ENCODE measurements around the gene GREM2. TPM values are rescaled to one million over a fixed set of nuclear protein-coding genes. Genes with fewer than 3 reads are reported as not detected.

GREM2 gene
- total and polyA plus RNA-seq, 2 experiments from 2014 or later = 0.18 to 0.21 TPM

- Histone ChIP-seq H3K27me3 (ENCODE audit: insufficient read depth) (no peaks in the 10 kb centered on the region), H3K79me2 (replicated peaks; ENCODE audit: insufficient read depth) (no peaks in the 10 kb centered on the region), H4K20me1 (replicated peaks; ENCODE audit: insufficient read depth) (no peaks in the 10 kb centered on the region), H3F3A (replicated peaks; ENCODE audit: low read depth) (no peaks in the 10 kb centered on the region), H3K9me2 (ENCODE audit: insufficient read depth) (no peaks in the 10 kb centered on the region), H3K4me3 (no peak overlapping the region), H3K4me1 (ENCODE audit: insufficient read depth) (no peaks in the 10 kb centered on the region), H2AFZ (no peak overlapping the region), H3K36me3 (ENCODE audit: insufficient read depth) (no peaks in the 10 kb centered on the region), H3K4me2 (no peak overlapping the region), H3K27ac (ENCODE audit: low read depth) (no peak overlapping the region)
- no peak for DNase-seq (ENCODE audit: low spot score)
- Mint-ChIP-seq H3K27ac (no peak overlapping the region), H3K4me3 (no peak overlapping the region), H3K4me1 (no peaks in the 10 kb centered on the region), H3K9me3 (no peaks in the 10 kb centered on the region; the same call in 2 of the 3 replicates), H3K27me3 (ENCODE audit: insufficient read depth, low read depth, poor library complexity) (no peaks in the 10 kb centered on the region), H3K36me3 (ENCODE audit: low read depth) (no peaks in the 10 kb centered on the region)
- TF ChIP-seq REST (IDR thresholded peaks at IDR 0.05; ENCODE audit: unreplicated experiment) (no peak), ZNF114 (CRISPR knock-in tag; IDR thresholded peaks at IDR 0.05) (no peak), EZH2 (IDR thresholded peaks at IDR 0.05; ENCODE audit: low read depth, unreplicated experiment) (no peak), JUNB (IDR thresholded peaks at IDR 0.05; ENCODE audit: unreplicated experiment) (no peak), POLR2AphosphoS5 (IDR thresholded peaks at IDR 0.05; ENCODE audit: low read depth) (no peak), ZNF331 (CRISPR knock-in tag; IDR thresholded peaks at IDR 0.05; ENCODE audit: low read depth) (no peak), CTCF (conservative IDR thresholded peaks at IDR 0.05; ENCODE audit: low read depth in 2 of 2) (no peak), STAT1 (IDR thresholded peaks at IDR 0.05; ENCODE audit: unreplicated experiment) (no peak), EZH2phosphoT487 (IDR thresholded peaks at IDR 0.05; ENCODE audit: unreplicated experiment) (no peak), CREB1 (CRISPR knock-in tag; IDR thresholded peaks at IDR 0.05; ENCODE audit: low read depth) (no peak), NANOG (IDR thresholded peaks at IDR 0.05; ENCODE audit: borderline replicate concordance) (no peak)
- TF ChIP-seq, protein P1, sequence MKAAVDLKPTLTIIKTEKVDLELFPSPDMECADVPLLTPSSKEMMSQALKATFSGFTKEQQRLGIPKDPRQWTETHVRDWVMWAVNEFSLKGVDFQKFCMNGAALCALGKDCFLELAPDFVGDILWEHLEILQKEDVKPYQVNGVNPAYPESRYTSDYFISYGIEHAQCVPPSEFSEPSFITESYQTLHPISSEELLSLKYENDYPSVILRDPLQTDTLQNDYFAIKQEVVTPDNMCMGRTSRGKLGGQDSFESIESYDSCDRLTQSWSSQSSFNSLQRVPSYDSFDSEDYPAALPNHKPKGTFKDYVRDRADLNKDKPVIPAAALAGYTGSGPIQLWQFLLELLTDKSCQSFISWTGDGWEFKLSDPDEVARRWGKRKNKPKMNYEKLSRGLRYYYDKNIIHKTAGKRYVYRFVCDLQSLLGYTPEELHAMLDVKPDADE (IDR thresholded peaks at IDR 0.05) = no peak
- TF ChIP-seq, protein P2, sequence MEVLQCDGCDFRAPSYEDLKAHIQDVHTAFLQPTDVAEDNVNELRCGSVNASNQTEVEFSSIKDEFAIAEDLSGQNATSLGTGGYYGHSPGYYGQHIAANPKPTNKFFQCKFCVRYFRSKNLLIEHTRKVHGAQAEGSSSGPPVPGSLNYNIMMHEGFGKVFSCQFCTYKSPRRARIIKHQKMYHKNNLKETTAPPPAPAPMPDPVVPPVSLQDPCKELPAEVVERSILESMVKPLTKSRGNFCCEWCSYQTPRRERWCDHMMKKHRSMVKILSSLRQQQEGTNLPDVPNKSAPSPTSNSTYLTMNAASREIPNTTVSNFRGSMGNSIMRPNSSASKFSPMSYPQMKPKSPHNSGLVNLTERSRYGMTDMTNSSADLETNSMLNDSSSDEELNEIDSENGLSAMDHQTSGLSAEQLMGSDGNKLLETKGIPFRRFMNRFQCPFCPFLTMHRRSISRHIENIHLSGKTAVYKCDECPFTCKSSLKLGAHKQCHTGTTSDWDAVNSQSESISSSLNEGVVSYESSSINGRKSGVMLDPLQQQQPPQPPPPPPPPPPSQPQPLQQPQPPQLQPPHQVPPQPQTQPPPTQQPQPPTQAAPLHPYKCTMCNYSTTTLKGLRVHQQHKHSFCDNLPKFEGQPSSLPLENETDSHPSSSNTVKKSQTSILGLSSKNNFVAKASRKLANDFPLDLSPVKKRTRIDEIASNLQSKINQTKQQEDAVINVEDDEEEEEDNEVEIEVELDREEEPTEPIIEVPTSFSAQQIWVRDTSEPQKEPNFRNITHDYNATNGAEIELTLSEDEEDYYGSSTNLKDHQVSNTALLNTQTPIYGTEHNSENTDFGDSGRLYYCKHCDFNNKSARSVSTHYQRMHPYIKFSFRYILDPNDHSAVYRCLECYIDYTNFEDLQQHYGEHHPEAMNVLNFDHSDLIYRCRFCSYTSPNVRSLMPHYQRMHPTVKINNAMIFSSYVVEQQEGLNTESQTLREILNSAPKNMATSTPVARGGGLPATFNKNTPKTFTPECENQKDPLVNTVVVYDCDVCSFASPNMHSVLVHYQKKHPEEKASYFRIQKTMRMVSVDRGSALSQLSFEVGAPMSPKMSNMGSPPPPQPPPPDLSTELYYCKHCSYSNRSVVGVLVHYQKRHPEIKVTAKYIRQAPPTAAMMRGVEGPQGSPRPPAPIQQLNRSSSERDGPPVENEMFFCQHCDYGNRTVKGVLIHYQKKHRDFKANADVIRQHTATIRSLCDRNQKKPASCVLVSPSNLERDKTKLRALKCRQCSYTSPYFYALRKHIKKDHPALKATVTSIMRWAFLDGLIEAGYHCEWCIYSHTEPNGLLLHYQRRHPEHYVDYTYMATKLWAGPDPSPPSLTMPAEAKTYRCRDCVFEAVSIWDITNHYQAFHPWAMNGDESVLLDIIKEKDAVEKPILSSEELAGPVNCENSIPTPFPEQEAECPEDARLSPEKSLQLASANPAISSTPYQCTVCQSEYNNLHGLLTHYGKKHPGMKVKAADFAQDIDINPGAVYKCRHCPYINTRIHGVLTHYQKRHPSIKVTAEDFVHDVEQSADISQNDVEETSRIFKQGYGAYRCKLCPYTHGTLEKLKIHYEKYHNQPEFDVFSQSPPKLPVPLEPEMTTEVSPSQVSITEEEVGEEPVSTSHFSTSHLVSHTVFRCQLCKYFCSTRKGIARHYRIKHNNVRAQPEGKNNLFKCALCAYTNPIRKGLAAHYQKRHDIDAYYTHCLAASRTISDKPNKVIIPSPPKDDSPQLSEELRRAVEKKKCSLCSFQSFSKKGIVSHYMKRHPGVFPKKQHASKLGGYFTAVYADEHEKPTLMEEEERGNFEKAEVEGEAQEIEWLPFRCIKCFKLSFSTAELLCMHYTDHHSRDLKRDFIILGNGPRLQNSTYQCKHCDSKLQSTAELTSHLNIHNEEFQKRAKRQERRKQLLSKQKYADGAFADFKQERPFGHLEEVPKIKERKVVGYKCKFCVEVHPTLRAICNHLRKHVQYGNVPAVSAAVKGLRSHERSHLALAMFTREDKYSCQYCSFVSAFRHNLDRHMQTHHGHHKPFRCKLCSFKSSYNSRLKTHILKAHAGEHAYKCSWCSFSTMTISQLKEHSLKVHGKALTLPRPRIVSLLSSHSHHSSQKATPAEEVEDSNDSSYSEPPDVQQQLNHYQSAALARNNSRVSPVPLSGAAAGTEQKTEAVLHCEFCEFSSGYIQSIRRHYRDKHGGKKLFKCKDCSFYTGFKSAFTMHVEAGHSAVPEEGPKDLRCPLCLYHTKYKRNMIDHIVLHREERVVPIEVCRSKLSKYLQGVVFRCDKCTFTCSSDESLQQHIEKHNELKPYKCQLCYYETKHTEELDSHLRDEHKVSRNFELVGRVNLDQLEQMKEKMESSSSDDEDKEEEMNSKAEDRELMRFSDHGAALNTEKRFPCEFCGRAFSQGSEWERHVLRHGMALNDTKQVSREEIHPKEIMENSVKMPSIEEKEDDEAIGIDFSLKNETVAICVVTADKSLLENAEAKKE (CRISPR knock-in tag; IDR thresholded peaks at IDR 0.05) = no peak
- no peak for ATAC-seq
Measured at GRCh38 chr1:240553351-240553750, 58.6 kb downstream of the GREM2 start.
